Measurements from ENCODE around the gene SFT2D3. TPM values are rescaled to one million over a fixed set of nuclear protein-coding genes. Genes with fewer than 3 reads are reported as not detected.
A peak's percentile ranks its signal among the peaks of the same experiment; 100 is the strongest.

SFT2D3 gene, protein sequence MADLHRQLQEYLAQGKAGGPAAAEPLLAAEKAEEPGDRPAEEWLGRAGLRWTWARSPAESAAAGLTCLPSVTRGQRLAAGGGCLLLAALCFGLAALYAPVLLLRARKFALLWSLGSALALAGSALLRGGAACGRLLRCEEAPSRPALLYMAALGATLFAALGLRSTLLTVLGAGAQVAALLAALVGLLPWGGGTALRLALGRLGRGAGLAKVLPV
- total RNA-seq (2014; rRNA removed; shearing (Covaris generic); ENCODE audit: low replicate concordance) = 8.7 and 9.2 TPM in 2 replicates

DNA sequence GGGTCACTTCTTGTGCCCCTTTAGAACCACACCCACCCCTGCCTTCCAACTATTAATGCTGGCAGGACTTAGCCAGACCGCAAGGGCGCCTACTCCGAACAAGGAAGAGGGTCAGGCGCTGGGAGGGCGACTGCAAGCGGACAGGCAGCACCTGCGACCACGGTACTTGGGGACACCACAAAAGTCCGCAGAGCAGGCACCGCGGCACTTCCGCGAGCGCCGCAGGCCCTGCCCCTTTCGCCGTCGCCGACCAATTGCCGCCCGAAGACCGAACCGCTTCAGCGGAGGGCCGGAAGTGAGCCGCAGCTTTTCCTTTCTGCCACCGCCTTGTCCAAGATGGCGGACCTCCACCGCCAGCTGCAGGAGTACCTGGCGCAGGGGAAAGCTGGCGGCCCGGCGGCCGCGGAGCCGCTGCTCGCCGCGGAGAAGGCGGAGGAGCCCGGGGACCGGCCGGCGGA is at the start of gene SFT2D3:
Gene SFT2D3, plus strand, starts transcription at position 305 of the 458 bp plus-strand sequence. Its CDS starts 32 bp downstream, at position 337.
- Histone ChIP-seq H3K4me3 (peak within 1 kb of the TSS; percentile 55), H3K36me3 (peaks cover 41% of the 10 kb centered on the region), H3K9me3 (no peaks in the 10 kb centered on the region), H3K27me3 (no peaks in the 10 kb centered on the region)
- peak; percentile 91 for DNase-seq

DNA sequence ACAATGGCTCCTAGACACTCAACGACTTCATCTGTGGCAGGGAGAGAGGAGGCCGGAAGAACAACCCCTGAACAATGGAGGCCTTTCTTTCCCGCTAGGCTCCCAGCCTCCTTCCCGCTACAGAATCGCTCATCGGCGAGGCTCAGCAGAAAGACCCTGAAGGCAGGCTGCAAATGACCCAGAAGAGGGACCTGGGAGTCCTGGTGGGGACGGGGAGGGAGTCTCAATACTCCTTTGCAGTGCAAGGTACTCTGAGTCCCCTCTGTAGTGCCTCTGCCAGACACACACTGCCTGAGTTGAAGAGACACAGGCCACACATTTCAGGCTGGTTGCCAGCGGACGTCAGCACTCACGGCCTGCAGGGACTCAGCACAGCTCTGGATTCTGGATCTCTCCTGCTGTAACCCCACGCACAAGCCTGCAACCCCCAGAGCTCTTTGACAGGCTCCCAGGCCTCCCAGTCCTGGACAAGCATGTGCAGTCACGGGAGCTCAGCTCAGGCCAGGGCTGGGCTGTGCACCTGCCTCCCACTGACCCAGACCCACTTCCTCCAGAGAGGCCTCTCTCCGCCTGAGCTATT is 49.2 kb upstream of the SFT2D3 start:
- no peak for DNase-seq
- H3K9me3 ChIP-seq = no peaks in the 10 kb centered on the region
- no peak overlapping the region for H3K4me3 ChIP-seq
- no peaks in the 10 kb centered on the region for H3K27me3 ChIP-seq
- H3K36me3 ChIP-seq = no peaks in the 10 kb centered on the region

DNA sequence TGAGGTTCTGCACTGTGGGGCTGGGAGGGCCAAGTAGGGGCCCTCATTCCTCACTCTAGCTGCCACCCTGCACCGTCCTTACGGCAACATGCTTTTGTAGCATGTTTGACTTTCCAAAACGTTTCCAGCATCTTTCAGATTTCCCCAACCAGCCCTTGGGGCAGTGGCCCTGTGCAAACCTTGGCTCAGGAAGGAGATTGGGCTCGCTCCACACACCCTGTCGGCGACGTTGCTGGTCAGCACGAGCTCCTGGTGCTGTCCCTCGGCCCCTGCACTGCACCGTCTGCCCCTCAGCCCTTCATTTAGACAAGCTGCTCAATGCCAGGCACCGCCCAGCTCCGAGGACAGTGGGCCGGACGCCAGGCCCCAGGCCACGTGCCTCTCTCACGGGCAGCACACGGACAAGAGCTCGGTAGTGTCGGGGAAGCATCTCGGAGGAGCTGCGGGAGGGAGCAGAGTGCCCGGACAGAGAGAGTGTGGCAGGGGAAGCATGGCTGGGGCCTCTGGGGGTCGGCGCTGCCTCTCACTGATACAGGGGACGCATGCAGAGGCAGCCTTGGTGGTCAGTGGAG is 48.4 kb upstream of the SFT2D3 start:
- Histone ChIP-seq H3K9me3 (no peaks in the 10 kb centered on the region), H3K27me3 (no peaks in the 10 kb centered on the region), H3K36me3 (no peaks in the 10 kb centered on the region), H3K4me3 (no peak overlapping the region)
- DNase-seq = no peak

DNA sequence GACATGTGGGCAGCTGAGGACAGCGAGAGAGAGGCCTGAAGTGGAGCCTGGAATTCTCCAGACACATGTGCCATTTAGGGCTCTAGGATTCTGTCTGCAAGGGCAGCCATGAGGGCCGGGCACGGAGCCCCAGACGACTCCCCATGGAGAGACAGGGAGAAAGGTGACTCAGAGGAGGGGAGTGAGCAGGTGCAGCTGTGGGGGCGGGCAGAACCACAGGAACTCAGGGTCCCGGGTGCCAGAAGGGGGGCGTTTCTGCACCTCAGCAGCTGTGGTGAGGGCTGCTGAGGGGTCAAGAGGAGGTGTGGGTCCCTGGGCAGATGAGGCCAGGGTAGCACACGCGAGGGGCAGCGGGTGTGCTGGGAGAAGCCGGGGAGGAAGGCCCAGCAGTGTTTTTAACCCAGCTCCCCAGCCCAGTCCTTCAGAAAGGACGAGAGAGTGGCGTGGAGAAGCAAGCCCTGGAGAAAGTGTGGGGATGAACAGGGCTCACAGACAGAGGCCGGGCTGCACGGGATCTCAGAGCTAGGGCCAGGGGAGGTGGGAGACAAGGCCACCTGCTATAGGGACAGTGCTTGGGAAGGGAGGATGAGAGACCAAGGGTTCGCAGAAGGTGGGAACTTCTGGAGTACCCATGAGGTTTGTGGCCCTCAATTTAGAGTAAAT is 47.7 kb upstream of the SFT2D3 start:
- Histone ChIP-seq H3K9me3 (no peaks in the 10 kb centered on the region), H3K36me3 (no peaks in the 10 kb centered on the region), H3K4me3 (no peak overlapping the region), H3K27me3 (no peaks in the 10 kb centered on the region)
- DNase-seq = no peak

DNA sequence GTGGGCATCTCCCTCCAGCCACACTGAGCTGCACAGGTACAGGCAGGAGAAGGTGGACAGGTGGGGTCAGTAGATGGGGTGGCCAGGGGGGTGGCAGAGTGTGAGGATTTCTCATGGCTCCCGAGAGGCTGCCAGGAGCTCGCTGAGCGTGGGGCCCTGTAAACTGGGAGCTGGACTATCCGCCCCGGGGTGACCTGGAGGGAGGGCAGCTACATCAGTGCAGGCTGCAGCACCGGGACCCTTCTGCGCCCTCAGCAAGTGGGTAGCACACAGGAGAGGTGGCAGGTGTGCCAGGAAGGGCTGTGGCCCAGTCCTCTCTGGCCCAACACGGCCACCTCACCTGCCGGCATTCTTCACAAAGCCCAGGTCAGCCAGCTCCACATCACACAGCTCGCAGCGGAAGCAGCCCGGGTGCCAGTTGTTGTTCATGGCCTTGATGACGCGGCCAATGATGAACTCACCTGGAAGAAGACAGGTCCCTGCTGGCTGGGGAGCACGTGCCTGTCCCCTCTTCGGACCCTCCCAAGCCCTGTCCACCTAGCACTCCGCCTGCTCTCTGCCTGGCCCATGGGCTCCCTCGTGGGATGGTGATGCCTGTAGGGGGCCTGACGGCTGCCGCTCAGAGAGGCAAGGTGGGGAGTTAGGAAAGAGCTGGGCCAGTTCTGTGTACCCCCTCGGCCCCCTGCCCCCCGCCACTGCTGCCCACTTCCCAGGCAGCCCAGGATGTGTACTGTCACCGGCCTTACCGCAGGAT is 47.0 kb upstream of the SFT2D3 start:
- no peaks in the 10 kb centered on the region for H3K36me3 ChIP-seq
- DNase-seq = no peak
- H3K9me3 ChIP-seq = no peaks in the 10 kb centered on the region

DNA sequence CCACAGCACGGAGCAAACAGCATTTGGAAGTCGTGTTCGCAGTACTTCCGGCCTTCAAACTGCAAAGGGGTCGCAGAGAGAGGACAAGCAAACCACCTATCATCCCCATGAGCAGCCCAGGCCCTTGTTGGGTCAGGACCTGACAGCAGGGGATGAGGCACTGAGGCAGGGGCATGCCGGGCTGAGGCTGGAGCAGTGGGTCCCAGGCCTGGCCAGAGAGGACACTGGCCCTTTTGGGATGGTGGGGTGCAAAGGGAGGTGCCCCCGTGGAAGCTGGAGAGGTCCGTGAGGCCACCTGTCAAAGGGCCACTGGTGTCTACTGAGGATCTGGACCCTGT is 46.5 kb upstream of the SFT2D3 start:
- H3K27me3 ChIP-seq = no peaks in the 10 kb centered on the region
- H3K4me3 ChIP-seq = no peak overlapping the region
- H3K36me3 ChIP-seq = no peaks in the 10 kb centered on the region
- DNase-seq = no peak
- H3K9me3 ChIP-seq = no peaks in the 10 kb centered on the region

More for the DNA sequence above, 47.0 kb upstream of the SFT2D3 start:
- no peaks in the 10 kb centered on the region for H3K27me3 ChIP-seq
- no peak overlapping the region for H3K4me3 ChIP-seq

DNA sequence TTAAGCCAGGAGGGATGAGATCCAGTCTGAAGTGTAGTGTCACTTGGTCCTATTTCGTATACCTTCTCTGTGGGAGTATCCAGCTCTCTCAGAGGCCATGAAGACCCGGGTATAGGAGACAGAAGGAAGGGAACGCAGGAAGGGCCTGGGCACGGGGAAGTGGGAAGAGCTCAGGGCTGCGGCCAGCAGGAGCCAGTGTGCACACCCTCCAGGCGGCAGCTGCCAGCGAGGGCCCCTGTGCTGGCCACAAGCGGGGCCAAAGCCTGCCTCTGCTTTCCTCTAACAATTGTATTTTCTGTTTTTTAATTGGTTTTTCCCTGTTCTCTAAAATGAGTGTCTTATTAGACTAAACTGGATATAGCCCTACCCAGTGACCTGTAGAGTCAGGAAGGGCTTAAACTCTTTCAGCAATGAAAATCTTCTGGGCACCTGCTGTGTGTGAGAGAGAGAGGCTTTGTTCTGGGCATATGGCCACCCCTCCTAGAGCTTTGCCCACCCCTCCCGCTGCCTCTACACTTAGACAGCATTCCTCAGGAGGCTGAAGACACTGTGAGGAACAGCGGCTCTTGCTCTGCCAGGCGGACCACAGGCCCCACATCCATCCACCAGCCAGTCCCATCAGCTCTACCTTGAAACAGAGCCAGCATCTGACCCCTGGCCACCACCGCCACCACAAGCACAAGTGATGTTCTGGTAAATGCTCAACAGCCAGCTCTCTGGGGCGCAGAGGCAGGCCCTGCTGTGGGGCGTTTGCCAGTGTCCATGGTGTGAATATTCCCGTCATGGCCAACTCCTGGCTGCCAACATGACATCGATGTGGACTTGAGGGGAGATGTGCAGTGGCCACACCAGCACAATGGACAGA is 45.9 kb upstream of the SFT2D3 start:
- DNase-seq = no peak
- Histone ChIP-seq H3K27me3 (no peaks in the 10 kb centered on the region), H3K4me3 (no peak overlapping the region), H3K36me3 (no peaks in the 10 kb centered on the region), H3K9me3 (no peaks in the 10 kb centered on the region)

DNA sequence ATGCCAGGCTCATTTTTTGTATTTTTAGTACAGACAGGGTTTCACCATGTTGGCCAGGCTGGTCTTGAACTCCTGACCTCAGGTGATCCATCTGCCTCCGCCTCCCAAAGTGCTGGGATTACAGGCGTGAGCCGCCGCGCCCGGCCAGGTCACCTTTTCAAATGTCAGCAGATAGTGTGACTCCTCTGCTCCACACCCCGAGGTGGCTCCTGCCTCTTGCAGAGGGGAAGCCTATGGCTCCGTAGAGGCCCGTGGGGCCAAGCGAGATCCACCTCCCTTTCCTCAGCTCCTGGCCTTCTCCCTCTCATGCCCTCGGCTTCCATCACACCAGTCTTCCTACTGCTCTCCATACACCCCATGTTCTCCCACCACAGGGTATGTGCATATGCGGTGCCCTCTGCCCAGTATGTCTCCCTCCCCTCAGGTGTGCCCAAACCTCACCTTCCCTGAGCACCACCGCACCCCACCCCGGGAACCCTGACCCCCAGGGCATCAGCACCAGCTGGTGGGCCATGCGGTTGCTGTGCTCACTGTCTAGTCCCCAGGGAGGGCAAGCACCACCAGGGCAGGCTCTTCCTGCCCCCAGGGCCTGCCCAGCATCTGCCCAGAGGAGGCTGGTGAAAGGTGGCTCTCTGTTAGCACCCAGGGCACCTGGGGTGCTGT is 44.6 kb upstream of the SFT2D3 start:
- DNase-seq = no peak
- no peaks in the 10 kb centered on the region for H3K27me3 ChIP-seq
- no peak overlapping the region for H3K4me3 ChIP-seq
- H3K9me3 ChIP-seq = no peaks in the 10 kb centered on the region
- H3K36me3 ChIP-seq = no peaks in the 10 kb centered on the region

DNA sequence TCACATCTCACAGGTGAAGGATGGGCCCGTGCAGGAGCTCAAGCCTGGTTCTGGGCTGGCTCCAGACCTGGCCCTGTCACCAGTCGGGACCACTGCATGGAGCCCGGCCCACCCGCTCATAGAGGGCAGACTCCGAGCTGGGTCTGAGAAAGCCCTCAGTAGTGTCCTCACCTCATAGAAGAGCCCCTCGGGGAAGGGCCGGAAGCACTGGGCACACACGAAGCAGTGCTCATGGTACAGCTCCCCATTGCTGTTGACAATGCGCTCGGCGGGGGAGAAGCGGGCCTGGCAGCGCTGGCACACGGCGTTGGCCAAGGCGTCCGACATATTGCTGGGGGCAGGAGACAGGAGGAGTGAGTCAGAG is 44.1 kb upstream of the SFT2D3 start:
- Histone ChIP-seq H3K27me3 (no peaks in the 10 kb centered on the region), H3K4me3 (no peak overlapping the region), H3K9me3 (no peaks in the 10 kb centered on the region), H3K36me3 (no peaks in the 10 kb centered on the region)
- no peak for DNase-seq

DNA sequence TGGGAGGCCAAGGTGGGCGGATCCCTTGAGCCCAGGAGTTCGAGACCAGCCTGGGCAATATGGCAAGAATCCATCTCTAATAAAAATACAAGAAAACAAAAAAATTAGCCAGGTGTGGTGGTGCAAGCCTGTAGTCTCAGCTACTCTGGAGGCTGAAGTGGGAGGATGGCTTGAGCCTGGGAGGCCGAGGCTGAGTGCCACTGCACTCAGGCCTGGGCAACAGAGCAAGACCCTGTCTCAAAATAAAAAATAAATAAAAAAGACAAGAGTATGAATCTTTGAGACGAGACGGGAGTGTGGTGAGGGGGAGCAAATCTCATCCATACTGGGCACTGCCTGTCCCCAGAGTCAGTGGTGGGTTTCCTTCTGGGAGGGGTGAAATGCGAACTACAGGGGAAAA is 43.2 kb upstream of the SFT2D3 start:
- Histone ChIP-seq H3K9me3 (no peaks in the 10 kb centered on the region), H3K36me3 (no peaks in the 10 kb centered on the region), H3K27me3 (no peaks in the 10 kb centered on the region), H3K4me3 (no peak overlapping the region)
- no peak for DNase-seq

DNA sequence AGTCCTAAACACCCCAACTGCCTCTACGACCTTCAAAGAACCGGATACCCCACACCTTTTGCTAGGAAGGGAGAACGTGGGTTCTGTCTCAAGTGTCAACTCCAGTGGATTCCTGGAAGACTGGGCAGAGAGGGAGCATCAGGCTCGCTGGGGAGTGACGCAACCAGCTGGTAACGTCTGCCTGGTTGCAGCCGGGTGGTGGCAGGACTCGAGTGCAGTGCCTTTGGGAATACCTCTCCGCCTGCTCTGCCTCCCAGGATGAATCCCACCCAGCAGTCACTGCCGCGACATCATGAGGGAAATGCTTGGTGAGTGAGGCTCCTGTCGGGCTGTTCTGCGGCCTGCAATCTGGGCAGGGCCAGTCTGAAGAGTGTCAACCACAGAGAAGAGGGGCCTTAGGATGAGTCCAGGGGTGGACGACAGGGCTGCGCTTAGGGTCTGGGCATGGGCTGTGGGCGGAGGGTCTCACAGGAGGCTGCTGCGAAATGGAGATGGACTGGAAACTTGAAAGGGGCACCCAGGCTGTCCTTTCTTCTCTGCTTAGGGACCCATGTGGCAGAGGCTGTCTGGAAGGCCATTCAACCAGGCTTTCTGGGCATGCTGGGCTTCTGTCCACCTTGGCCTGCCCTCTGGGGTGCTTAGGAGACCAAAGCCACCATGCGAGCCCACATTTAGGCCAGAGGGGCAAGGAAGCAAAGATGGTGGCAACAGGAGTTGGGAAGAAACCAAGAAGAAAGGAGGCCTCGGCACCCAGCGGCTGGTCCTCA is 42.5 kb upstream of the SFT2D3 start:
- Histone ChIP-seq H3K9me3 (no peaks in the 10 kb centered on the region), H3K36me3 (no peaks in the 10 kb centered on the region), H3K4me3 (no peak overlapping the region), H3K27me3 (no peaks in the 10 kb centered on the region)
- DNase-seq = no peak

DNA sequence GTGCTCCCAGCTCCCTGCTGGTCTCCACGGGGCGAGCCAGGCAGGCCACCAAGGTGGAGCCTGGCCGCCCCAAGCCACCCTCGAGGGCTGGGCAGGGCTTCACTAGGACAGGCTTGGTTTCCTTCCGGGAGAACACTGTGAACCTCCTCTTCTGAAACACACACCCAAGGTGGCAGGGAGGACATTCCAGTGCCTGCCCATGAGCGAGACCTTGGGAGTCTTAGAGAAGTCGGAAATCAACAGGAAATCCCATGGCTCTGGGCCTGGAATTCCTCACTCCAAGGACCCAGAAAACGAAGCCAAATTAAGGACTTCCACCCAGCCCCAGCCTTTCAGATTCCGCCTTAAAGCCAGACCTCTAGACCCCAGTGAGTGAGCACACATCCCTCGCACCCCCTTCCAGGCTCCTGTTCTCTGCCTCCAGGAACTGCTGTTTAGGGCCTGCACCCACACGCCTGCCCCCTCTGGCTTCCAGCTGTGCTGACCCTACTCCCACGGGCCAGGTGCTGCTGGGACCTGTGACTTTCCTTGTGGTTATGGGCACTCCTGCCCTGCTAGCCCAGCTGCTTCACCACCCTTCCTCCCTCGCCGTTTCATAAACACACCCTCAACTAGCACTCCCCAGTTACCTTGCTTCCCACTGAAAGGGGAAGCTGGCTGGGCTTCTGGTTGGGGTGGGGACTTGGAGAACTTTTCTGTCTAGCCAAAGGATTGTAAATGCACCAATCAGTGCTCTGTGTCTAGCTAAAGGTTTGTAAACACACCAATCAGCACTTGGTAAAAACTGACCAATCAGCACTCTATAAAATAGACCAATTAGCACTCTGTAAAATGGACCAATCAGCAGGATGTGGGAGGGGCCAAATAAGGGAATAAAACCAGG is 41.6 kb upstream of the SFT2D3 start:
- H3K36me3 ChIP-seq = no peaks in the 10 kb centered on the region
- no peaks in the 10 kb centered on the region for H3K9me3 ChIP-seq
- no peak for DNase-seq
- H3K4me3 ChIP-seq = no peak overlapping the region
- H3K27me3 ChIP-seq = no peaks in the 10 kb centered on the region

DNA sequence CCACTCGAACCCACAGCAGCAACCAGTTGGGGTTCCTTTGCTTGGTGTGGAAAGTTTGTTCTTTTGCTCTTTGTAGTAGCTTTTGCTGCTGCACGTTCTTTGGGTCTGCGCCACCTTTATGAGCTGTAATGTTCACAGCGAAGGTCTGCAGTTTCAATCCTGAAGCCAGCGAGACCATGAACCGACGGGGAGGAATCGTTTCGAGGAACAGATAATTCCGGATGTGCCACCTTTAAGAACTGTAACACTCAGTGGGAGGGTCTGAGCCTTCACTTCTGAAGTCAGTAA is 41.1 kb upstream of the SFT2D3 start:
- H3K27me3 ChIP-seq = no peaks in the 10 kb centered on the region
- no peak overlapping the region for H3K4me3 ChIP-seq
- no peaks in the 10 kb centered on the region for H3K9me3 ChIP-seq
- H3K36me3 ChIP-seq = no peaks in the 10 kb centered on the region
- DNase-seq = no peak

DNA sequence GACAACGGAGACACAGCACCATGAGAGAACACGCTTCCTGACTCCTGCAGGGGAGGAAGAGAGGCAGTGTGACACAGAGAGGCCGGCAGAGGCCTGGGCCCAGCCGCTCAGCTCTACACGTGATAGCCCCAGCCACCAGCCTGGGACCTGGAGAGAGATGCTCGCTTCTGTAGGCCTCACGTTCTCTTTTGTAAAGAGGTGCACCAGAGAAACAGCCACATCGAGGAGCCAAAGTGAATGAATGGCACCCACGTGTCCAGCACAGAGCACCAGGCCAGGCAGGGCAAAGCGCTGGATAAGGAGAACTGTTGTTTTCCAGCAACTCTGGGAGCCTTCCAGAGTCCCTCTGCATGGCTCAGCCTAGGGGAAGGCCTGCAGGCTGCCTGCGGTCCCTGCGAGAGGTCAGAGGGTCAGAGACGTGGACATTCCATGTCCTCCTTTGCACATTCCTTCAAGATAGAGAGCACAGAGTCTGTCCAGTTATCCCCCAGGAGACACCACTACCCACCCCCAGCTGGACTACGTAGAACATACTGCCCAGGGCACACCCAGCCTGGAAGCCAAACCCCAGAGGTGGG is 40.1 kb upstream of the SFT2D3 start:
- DNase-seq = no peak
- Histone ChIP-seq H3K9me3 (no peaks in the 10 kb centered on the region), H3K4me3 (no peak overlapping the region), H3K27me3 (no peaks in the 10 kb centered on the region), H3K36me3 (no peaks in the 10 kb centered on the region)
